Measurements from ENCODE around the gene ACOT8. TPM values are rescaled to one million over a fixed set of nuclear protein-coding genes. Genes with fewer than 3 reads are reported as not detected.
A peak's percentile ranks its signal among the peaks of the same experiment; 100 is the strongest.

ACOT8 gene
- total RNA-seq, 4 donors from 2014 or later = 34.4 to 62.0 (median 44.3) TPM

GRCh38 chr20:45859916-45860315 is 2.7 kb upstream of the ACOT8 start:
- TF ChIP-seq EP300 (IDR thresholded peaks at IDR 0.05) = no peak
- TF ChIP-seq, protein P1, sequence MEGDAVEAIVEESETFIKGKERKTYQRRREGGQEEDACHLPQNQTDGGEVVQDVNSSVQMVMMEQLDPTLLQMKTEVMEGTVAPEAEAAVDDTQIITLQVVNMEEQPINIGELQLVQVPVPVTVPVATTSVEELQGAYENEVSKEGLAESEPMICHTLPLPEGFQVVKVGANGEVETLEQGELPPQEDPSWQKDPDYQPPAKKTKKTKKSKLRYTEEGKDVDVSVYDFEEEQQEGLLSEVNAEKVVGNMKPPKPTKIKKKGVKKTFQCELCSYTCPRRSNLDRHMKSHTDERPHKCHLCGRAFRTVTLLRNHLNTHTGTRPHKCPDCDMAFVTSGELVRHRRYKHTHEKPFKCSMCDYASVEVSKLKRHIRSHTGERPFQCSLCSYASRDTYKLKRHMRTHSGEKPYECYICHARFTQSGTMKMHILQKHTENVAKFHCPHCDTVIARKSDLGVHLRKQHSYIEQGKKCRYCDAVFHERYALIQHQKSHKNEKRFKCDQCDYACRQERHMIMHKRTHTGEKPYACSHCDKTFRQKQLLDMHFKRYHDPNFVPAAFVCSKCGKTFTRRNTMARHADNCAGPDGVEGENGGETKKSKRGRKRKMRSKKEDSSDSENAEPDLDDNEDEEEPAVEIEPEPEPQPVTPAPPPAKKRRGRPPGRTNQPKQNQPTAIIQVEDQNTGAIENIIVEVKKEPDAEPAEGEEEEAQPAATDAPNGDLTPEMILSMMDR (IDR thresholded peaks at IDR 0.05) = no peak
- TF ChIP-seq POLR2A (IDR thresholded peaks at IDR 0.05) = no peak
- no peak for TF ChIP-seq POLR2AphosphoS5 (IDR thresholded peaks at IDR 0.05)
- H3K4me1 ChIP-seq = peaks cover 29% of the 10 kb centered on the region
- H3K36me3 ChIP-seq = no peaks in the 10 kb centered on the region
- no peak overlapping the region for H3K27ac ChIP-seq
- WGBS = 92% methylated on average over 5 of the region's 5 CpGs
- no peaks in the 10 kb centered on the region for H3K27me3 ChIP-seq
- DNase-seq (ENCODE audit: low spot score in 2 of 2) = no peak
- no peaks in the 10 kb centered on the region for H3K9me3 ChIP-seq
- H3K4me3 ChIP-seq = no peak overlapping the region

- TF ChIP-seq, protein P1 (IDR thresholded peaks at IDR 0.05) = no peak
- TF ChIP-seq POLR2A (IDR thresholded peaks at IDR 0.05) (no peak), POLR2AphosphoS5 (IDR thresholded peaks at IDR 0.05) (no peak), EP300 (IDR thresholded peaks at IDR 0.05) (no peak)
- Histone ChIP-seq H3K4me1 (peaks cover 32% of the 10 kb centered on the region), H3K27me3 (no peaks in the 10 kb centered on the region), H3K9me3 (no peaks in the 10 kb centered on the region), H3K4me3 (peak overlapping the region; percentile 79), H3K36me3 (peaks cover 8% of the 10 kb centered on the region), H3K27ac (peak overlapping the region; percentile 52)
- DNase-seq (ENCODE audit: low spot score in 2 of 2) = no peak
- 15% methylated on average over 13 of the region's 13 CpGs for WGBS
Observed at GRCh38 chr20:45857882-45858216, 657 bp upstream of the ACOT8 start.

GRCh38 chr20:45853484-45853883 is 3.7 kb downstream of the ACOT8 start:
- H3K4me3 ChIP-seq = no peak overlapping the region
- H3K9me3 ChIP-seq = no peaks in the 10 kb centered on the region
- H3K27ac ChIP-seq = no peak overlapping the region
- peaks cover 27% of the 10 kb centered on the region for H3K36me3 ChIP-seq
- no peaks in the 10 kb centered on the region for H3K27me3 ChIP-seq
- no peak for DNase-seq (ENCODE audit: low spot score in 2 of 2)
- H3K4me1 ChIP-seq = peaks cover 32% of the 10 kb centered on the region
- TF ChIP-seq, protein P1 (IDR thresholded peaks at IDR 0.05) = no peak
- TF ChIP-seq POLR2AphosphoS5 (IDR thresholded peaks at IDR 0.05) (no peak), POLR2A (IDR thresholded peaks at IDR 0.05) (no peak), EP300 (IDR thresholded peaks at IDR 0.05) (no peak)
- whole genome bisulfite sequencing = 95% methylated on average over 2 of the region's 2 CpGs

DNA sequence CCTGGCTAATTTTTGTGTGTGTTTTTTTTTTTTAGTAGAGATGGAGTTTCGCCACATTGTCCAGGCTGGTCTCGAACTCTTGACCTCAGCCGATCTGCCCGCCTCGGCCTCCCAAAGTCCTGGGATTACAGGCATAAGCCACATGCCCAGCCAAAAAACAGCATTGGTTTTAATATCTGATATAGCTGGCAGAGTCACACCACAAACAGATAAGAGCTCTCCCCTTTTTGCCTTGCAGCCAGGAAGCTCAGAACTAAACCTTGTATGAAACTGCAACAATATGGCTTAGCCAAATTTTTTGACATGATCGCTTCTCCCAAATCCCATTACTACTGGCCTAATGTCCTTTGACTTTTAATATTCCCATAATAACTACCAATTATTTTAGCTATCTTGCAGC is 4.9 kb downstream of the ACOT8 start:
- peaks cover 38% of the 10 kb centered on the region for H3K36me3 ChIP-seq
- H3K27me3 ChIP-seq = no peaks in the 10 kb centered on the region
- peaks cover 21% of the 10 kb centered on the region for H3K4me1 ChIP-seq
- no peak overlapping the region for H3K27ac ChIP-seq
- 96% methylated on average over 6 of the region's 6 CpGs for WGBS
- H3K4me3 ChIP-seq = no peak overlapping the region
- TF ChIP-seq POLR2A (IDR thresholded peaks at IDR 0.05) (no peak), EP300 (IDR thresholded peaks at IDR 0.05) (no peak), POLR2AphosphoS5 (IDR thresholded peaks at IDR 0.05) (no peak)
- TF ChIP-seq, protein P1 (IDR thresholded peaks at IDR 0.05) = no peak
- H3K9me3 ChIP-seq = no peaks in the 10 kb centered on the region
- DNase-seq (ENCODE audit: low spot score in 2 of 2) = no peak

DNA sequence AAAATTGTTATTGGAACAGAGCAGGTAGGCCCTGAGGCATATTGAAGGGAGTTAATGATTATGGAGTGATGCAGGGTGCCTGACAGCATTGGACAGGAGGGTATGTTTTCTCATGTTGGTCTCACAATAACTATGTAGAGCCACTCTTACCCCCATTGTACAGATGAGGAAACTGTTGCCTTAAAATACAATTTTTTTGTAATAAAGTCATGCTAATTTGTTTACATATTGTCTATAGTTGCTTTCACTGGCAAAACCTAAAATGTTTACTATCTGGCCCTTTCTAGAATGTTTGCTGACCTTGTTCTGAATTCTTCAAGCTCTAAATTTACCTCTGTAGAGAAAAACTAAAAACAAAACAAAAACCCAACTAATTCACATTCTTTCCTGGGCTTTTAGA is 5.7 kb downstream of the ACOT8 start:
- H3K9me3 ChIP-seq = no peaks in the 10 kb centered on the region
- no peak overlapping the region for H3K4me3 ChIP-seq
- H3K27me3 ChIP-seq = no peaks in the 10 kb centered on the region
- no peak for DNase-seq (ENCODE audit: low spot score in 2 of 2)
- no peak for TF ChIP-seq POLR2A (IDR thresholded peaks at IDR 0.05)
- no peak for TF ChIP-seq POLR2AphosphoS5 (IDR thresholded peaks at IDR 0.05)
- TF ChIP-seq EP300 (IDR thresholded peaks at IDR 0.05) = no peak
- TF ChIP-seq, protein P1 (IDR thresholded peaks at IDR 0.05) = no peak
- peaks cover 46% of the 10 kb centered on the region for H3K36me3 ChIP-seq
- no peak overlapping the region for H3K27ac ChIP-seq
- peaks cover 18% of the 10 kb centered on the region for H3K4me1 ChIP-seq
